ENCODE results near the gene MAPKAPK3. TPM values are rescaled to one million over a fixed set of nuclear protein-coding genes. Genes with fewer than 3 reads are reported as not detected.

MAPKAPK3 gene
- polyA plus RNA-seq, 1 donor from 2014 or later = 4.3 TPM

DNA sequence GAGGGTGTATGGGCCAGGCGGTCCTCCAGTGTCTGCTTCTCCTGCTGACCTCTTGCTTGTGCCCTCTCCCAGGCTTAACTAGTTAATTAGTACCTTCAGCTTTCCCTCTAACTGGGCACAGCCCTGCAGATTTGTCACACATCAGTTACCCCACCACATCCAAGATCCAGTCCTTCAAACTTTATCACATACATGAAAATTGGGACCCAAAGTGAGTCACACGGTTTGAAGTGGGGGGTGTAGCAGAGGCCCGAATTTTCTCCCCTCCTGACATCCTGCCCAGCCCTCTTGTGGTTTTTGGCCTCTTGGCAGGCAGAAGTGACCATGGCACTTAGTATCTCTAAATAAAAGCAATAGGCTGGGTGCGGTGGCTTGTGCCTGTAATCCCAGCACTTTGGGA lies 3.9 kb downstream of the MAPKAPK3 start:
- no peaks in the 10 kb centered on the region for H3K27me3 ChIP-seq (ENCODE audit: insufficient read depth, low read depth, low read length)
- H3K79me2 ChIP-seq (replicated peaks; ENCODE audit: insufficient read depth, low read length) = no peaks in the 10 kb centered on the region
- H4K20me1 ChIP-seq (ENCODE audit: insufficient read depth) = no peaks in the 10 kb centered on the region
- H3F3A ChIP-seq (ENCODE audit: insufficient read depth, low read length, poor library complexity, severe bottlenecking) = peaks cover 5% of the 10 kb centered on the region
- no peak overlapping the region for H3K9ac ChIP-seq (ENCODE audit: low read length)
- H3K9me3 ChIP-seq (ENCODE audit: low read length) = no peaks in the 10 kb centered on the region
- no peaks in the 10 kb centered on the region for H3K36me3 ChIP-seq (ENCODE audit: insufficient read depth, low read length)
- H3K4me3 ChIP-seq (ENCODE audit: low read length) = no peak overlapping the region
- no peaks in the 10 kb centered on the region for H3K9me2 ChIP-seq (ENCODE audit: insufficient read depth, low read length)
- no peak overlapping the region for H3K27ac ChIP-seq (ENCODE audit: low read length)
- no peak for TF ChIP-seq SMC3 (conservative IDR thresholded peaks at IDR 0.05; ENCODE audit: poor library complexity)
- TF ChIP-seq RAD21 (conservative IDR thresholded peaks at IDR 0.05) = no peak
- no peak overlapping the region for H3K4me2 ChIP-seq (ENCODE audit: low read length)
- H2AFZ ChIP-seq (ENCODE audit: low read depth, low read length) = no peak overlapping the region

DNA sequence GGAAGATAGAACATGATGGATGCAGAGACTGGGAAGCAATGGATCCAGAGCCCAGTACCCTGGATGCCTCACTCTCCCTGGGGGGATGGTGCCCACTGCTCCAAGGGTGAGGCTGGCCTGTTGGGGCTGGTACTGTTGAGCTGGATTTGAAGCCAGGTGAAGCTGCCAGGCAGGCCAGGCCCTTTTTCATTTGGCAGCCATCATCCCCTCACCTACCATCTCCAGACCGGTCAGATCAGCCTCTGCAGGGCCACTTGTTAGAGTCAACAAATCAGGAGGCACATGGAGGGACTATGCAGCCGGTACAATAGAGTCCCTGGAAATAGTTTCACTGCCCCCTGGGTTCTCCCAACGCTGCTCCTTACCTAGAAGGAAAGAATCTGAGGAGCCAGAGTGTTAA lies 5.9 kb downstream of the MAPKAPK3 start:
- H3K4me3 ChIP-seq (ENCODE audit: low read length) = no peak overlapping the region
- H3K36me3 ChIP-seq (ENCODE audit: insufficient read depth, low read length) = no peaks in the 10 kb centered on the region
- no peaks in the 10 kb centered on the region for H3K9me3 ChIP-seq (ENCODE audit: low read length)
- TF ChIP-seq POLR2AphosphoS5 (IDR thresholded peaks at IDR 0.05) (no peak), EP300 (conservative IDR thresholded peaks at IDR 0.05; ENCODE audit: poor library complexity, severe bottlenecking) (no peak), EZH2 (IDR thresholded peaks at IDR 0.05; ENCODE audit: borderline replicate concordance, insufficient read depth, low read length, poor library complexity, severe bottlenecking) (no peak), TAF1 (IDR thresholded peaks at IDR 0.05; ENCODE audit: low read depth) (no peak), SMC3 (conservative IDR thresholded peaks at IDR 0.05; ENCODE audit: poor library complexity) (no peak), RAD21 (conservative IDR thresholded peaks at IDR 0.05) (no peak), MXI1 (conservative IDR thresholded peaks at IDR 0.05; ENCODE audit: poor library complexity, severe bottlenecking) (no peak)
- TF ChIP-seq, protein P1, sequence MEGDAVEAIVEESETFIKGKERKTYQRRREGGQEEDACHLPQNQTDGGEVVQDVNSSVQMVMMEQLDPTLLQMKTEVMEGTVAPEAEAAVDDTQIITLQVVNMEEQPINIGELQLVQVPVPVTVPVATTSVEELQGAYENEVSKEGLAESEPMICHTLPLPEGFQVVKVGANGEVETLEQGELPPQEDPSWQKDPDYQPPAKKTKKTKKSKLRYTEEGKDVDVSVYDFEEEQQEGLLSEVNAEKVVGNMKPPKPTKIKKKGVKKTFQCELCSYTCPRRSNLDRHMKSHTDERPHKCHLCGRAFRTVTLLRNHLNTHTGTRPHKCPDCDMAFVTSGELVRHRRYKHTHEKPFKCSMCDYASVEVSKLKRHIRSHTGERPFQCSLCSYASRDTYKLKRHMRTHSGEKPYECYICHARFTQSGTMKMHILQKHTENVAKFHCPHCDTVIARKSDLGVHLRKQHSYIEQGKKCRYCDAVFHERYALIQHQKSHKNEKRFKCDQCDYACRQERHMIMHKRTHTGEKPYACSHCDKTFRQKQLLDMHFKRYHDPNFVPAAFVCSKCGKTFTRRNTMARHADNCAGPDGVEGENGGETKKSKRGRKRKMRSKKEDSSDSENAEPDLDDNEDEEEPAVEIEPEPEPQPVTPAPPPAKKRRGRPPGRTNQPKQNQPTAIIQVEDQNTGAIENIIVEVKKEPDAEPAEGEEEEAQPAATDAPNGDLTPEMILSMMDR (IDR thresholded peaks at IDR 0.05; ENCODE audit: poor library complexity, severe bottlenecking) = no peak
- TF ChIP-seq, protein P2, sequence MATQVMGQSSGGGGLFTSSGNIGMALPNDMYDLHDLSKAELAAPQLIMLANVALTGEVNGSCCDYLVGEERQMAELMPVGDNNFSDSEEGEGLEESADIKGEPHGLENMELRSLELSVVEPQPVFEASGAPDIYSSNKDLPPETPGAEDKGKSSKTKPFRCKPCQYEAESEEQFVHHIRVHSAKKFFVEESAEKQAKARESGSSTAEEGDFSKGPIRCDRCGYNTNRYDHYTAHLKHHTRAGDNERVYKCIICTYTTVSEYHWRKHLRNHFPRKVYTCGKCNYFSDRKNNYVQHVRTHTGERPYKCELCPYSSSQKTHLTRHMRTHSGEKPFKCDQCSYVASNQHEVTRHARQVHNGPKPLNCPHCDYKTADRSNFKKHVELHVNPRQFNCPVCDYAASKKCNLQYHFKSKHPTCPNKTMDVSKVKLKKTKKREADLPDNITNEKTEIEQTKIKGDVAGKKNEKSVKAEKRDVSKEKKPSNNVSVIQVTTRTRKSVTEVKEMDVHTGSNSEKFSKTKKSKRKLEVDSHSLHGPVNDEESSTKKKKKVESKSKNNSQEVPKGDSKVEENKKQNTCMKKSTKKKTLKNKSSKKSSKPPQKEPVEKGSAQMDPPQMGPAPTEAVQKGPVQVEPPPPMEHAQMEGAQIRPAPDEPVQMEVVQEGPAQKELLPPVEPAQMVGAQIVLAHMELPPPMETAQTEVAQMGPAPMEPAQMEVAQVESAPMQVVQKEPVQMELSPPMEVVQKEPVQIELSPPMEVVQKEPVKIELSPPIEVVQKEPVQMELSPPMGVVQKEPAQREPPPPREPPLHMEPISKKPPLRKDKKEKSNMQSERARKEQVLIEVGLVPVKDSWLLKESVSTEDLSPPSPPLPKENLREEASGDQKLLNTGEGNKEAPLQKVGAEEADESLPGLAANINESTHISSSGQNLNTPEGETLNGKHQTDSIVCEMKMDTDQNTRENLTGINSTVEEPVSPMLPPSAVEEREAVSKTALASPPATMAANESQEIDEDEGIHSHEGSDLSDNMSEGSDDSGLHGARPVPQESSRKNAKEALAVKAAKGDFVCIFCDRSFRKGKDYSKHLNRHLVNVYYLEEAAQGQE (IDR thresholded peaks at IDR 0.05; ENCODE audit: borderline replicate concordance) = no peak
- no peak overlapping the region for H2AFZ ChIP-seq (ENCODE audit: low read depth, low read length)
- H3K9me2 ChIP-seq (ENCODE audit: insufficient read depth, low read length) = no peaks in the 10 kb centered on the region
- H3K9ac ChIP-seq (ENCODE audit: low read length) = no peak overlapping the region
- H3F3A ChIP-seq (ENCODE audit: insufficient read depth, low read length, poor library complexity, severe bottlenecking) = no peaks in the 10 kb centered on the region
- no peaks in the 10 kb centered on the region for H3K79me2 ChIP-seq (replicated peaks; ENCODE audit: insufficient read depth, low read length)
- no peaks in the 10 kb centered on the region for H4K20me1 ChIP-seq (ENCODE audit: insufficient read depth)
- no peak overlapping the region for H3K27ac ChIP-seq (ENCODE audit: low read length)
- no peak overlapping the region for H3K4me2 ChIP-seq (ENCODE audit: low read length)
- no peaks in the 10 kb centered on the region for H3K27me3 ChIP-seq (ENCODE audit: insufficient read depth, low read depth, low read length)
